Placental pericyte (primary cell): ENCODE measurements around the gene ADAMTSL1. TPM values are rescaled to one million over a fixed set of nuclear protein-coding genes. Genes with fewer than 3 reads are reported as not detected.

Experiments used
- small RNA-seq: library from RNA; depleted of rRNA; stranded (forward); fragments of <200 nt; gene quantifications from one replicate; pipeline ENCODE3, GENCODE V24; 2012; ENCODE audit warnings: low replicate concordance
- total RNA-seq: library from RNA; depleted of rRNA; stranded (reverse); fragments of >200 nt; gene quantifications from 2 replicates; pipeline ENCODE4 v1.2.3, GENCODE V29; 2012

Gene ADAMTSL1
- total RNA-seq = 8.8 and 18.6 TPM in 2 replicates

GRCh38 chr9:18473652-18474279 lies at the start of gene ADAMTSL1:
Gene ADAMTSL1, plus strand, starts transcription at chr9:18474153. Its CDS starts 80 bp downstream, at chr9:18474233.

Small RNA genes within 50 kb of the gene (small RNA-seq; reads per million reads assigned to genes)
- not detected for gene MIR3152
